GM12878 (cell line): ENCODE results near the gene AADAT.

Source experiments
- JUND ChIP-seq: IDR thresholded peaks from 2 replicates; pipeline ENCODE4 v1.6.1; 2012; ENCODE audit warnings: low read depth, mild to moderate bottlenecking, low read length, improper control_type of control experiment, moderate library complexity
- MXI1 ChIP-seq: fragments of 150-350 bp; IDR thresholded peaks from 2 replicates; pipeline ENCODE4 v1.6.1; 2011; ENCODE audit warnings: low read depth, mild to moderate bottlenecking, inconsistent platforms, low read length, improper control_type of control experiment
- MYC ChIP-seq: IDR thresholded peaks from 2 replicates; pipeline ENCODE4 v1.6.1; 2011; ENCODE audit warnings: mild to moderate bottlenecking, low read length, moderate library complexity, inconsistent platforms; ENCODE audit not compliant: insufficient read depth, insufficient replicate concordance, insufficient read length, severe bottlenecking
- SUZ12 ChIP-seq: fragments of 200-600 bp; sonication (generic); IDR thresholded peaks from one replicate; pipeline ENCODE4 v1.6.1; 2018; ENCODE audit warnings: antibody characterized with exemption, mild to moderate bottlenecking; ENCODE audit not compliant: unreplicated experiment
- ZNF24 ChIP-seq: fragments of 450-650 bp; IDR thresholded peaks from 2 replicates; pipeline ENCODE4 v1.6.1; 2017; ENCODE audit warnings: antibody characterized with exemption, mild to moderate bottlenecking
- TF ChIP-seq, protein P1 (sequence below): fragments of 450-650 bp; IDR thresholded peaks from 2 replicates; pipeline ENCODE4 v1.6.1; 2017; ENCODE audit warnings: mild to moderate bottlenecking, moderate library complexity
- TF ChIP-seq, protein P2 (sequence below), 3 experiments: IDR thresholded peaks in 2 of 3; conservative IDR thresholded peaks in 1 of 3; 2 replicates each; pipeline ENCODE4 v1.5.1; 2011; ENCODE audit warnings: low read depth in 3 of 3, low read length in 3 of 3, mild to moderate bottlenecking in 3 of 3, control low read depth in 2 of 3, moderate library complexity in 2 of 3, inconsistent platforms in 1 of 3, mixed read lengths in 1 of 3; ENCODE audit not compliant: control insufficient read depth in 2 of 3, insufficient read depth in 1 of 3; ENCODE audit errors: extremely low read depth in 1 of 3

DNA sequence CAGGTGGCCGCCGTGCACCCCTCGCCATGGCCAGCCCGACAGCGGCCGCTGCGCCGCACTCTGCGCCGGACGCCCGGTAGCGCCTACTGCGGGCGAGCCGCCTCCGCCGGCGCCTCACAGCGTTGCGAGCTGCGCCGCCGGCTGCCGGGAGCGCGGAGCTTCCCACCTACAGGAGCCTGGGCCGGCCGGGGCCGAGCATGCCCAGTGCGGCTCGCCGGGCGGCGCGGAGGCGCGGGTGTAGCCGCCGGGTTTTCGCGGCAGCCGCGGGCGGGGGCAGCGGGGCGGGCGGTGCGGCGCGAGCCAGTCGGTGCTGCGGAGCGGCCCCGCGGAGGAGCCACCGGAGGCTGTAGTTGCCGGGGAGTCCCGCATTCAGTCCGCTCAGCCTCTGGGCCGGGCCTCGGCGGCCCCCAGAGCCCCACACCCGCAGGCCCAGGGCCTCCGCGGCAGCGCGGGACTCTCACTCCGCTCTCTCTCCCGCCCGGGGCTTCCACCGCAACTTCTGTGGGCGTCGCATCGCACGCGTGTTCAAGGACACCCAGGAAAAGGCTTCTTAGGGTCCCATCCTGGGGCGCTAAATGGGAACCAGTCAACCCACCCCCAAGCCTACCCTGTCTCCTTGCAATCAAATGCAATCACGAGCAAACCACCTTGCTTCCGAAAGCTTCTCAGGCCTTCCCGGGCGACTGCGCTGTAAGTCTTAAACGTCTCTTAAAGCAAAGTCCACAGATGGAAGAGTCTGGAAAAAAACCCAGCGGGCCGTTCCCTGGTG, 63.3 kb downstream of the AADAT start, which contains the start of gene MFAP3L:
- TF ChIP-seq SUZ12 (peak; percentile 9), MYC (no peak), MXI1 (no peak), ZNF24 (no peak), JUND (no peak)
- TF ChIP-seq, protein P1, sequence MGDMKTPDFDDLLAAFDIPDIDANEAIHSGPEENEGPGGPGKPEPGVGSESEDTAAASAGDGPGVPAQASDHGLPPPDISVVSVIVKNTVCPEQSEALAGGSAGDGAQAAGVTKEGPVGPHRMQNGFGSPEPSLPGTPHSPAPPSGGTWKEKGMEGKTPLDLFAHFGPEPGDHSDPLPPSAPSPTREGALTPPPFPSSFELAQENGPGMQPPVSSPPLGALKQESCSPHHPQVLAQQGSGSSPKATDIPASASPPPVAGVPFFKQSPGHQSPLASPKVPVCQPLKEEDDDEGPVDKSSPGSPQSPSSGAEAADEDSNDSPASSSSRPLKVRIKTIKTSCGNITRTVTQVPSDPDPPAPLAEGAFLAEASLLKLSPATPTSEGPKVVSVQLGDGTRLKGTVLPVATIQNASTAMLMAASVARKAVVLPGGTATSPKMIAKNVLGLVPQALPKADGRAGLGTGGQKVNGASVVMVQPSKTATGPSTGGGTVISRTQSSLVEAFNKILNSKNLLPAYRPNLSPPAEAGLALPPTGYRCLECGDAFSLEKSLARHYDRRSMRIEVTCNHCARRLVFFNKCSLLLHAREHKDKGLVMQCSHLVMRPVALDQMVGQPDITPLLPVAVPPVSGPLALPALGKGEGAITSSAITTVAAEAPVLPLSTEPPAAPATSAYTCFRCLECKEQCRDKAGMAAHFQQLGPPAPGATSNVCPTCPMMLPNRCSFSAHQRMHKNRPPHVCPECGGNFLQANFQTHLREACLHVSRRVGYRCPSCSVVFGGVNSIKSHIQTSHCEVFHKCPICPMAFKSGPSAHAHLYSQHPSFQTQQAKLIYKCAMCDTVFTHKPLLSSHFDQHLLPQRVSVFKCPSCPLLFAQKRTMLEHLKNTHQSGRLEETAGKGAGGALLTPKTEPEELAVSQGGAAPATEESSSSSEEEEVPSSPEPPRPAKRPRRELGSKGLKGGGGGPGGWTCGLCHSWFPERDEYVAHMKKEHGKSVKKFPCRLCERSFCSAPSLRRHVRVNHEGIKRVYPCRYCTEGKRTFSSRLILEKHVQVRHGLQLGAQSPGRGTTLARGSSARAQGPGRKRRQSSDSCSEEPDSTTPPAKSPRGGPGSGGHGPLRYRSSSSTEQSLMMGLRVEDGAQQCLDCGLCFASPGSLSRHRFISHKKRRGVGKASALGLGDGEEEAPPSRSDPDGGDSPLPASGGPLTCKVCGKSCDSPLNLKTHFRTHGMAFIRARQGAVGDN: no peak
- TF ChIP-seq, protein P2, sequence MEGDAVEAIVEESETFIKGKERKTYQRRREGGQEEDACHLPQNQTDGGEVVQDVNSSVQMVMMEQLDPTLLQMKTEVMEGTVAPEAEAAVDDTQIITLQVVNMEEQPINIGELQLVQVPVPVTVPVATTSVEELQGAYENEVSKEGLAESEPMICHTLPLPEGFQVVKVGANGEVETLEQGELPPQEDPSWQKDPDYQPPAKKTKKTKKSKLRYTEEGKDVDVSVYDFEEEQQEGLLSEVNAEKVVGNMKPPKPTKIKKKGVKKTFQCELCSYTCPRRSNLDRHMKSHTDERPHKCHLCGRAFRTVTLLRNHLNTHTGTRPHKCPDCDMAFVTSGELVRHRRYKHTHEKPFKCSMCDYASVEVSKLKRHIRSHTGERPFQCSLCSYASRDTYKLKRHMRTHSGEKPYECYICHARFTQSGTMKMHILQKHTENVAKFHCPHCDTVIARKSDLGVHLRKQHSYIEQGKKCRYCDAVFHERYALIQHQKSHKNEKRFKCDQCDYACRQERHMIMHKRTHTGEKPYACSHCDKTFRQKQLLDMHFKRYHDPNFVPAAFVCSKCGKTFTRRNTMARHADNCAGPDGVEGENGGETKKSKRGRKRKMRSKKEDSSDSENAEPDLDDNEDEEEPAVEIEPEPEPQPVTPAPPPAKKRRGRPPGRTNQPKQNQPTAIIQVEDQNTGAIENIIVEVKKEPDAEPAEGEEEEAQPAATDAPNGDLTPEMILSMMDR (IDR thresholded peaks at IDR 0.05 in 2 of 3, conservative IDR thresholded peaks at IDR 0.05 in 1 of 3; ENCODE audit: control insufficient read depth in 2 of 3, extremely low read depth in 1 of 3, insufficient read depth in 1 of 3, low read depth in 3 of 3, low read length in 3 of 3): no peak
